GM12872 (cell line): ENCODE measurements around the gene SOCS3.

Experiments used
- TF ChIP-seq, protein P1 (sequence below): IDR thresholded peaks from 3 replicates; pipeline ENCODE4 v1.5.1; 2011; ENCODE audit warnings: low read depth, mild to moderate bottlenecking, low read length, moderate library complexity; ENCODE audit not compliant: insufficient read depth

The SOCS3 gene

GRCh38 chr17:78359321-78359996 lies 418 bp downstream of the SOCS3 start:
- TF ChIP-seq, protein P1, sequence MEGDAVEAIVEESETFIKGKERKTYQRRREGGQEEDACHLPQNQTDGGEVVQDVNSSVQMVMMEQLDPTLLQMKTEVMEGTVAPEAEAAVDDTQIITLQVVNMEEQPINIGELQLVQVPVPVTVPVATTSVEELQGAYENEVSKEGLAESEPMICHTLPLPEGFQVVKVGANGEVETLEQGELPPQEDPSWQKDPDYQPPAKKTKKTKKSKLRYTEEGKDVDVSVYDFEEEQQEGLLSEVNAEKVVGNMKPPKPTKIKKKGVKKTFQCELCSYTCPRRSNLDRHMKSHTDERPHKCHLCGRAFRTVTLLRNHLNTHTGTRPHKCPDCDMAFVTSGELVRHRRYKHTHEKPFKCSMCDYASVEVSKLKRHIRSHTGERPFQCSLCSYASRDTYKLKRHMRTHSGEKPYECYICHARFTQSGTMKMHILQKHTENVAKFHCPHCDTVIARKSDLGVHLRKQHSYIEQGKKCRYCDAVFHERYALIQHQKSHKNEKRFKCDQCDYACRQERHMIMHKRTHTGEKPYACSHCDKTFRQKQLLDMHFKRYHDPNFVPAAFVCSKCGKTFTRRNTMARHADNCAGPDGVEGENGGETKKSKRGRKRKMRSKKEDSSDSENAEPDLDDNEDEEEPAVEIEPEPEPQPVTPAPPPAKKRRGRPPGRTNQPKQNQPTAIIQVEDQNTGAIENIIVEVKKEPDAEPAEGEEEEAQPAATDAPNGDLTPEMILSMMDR = no peak

DNA sequence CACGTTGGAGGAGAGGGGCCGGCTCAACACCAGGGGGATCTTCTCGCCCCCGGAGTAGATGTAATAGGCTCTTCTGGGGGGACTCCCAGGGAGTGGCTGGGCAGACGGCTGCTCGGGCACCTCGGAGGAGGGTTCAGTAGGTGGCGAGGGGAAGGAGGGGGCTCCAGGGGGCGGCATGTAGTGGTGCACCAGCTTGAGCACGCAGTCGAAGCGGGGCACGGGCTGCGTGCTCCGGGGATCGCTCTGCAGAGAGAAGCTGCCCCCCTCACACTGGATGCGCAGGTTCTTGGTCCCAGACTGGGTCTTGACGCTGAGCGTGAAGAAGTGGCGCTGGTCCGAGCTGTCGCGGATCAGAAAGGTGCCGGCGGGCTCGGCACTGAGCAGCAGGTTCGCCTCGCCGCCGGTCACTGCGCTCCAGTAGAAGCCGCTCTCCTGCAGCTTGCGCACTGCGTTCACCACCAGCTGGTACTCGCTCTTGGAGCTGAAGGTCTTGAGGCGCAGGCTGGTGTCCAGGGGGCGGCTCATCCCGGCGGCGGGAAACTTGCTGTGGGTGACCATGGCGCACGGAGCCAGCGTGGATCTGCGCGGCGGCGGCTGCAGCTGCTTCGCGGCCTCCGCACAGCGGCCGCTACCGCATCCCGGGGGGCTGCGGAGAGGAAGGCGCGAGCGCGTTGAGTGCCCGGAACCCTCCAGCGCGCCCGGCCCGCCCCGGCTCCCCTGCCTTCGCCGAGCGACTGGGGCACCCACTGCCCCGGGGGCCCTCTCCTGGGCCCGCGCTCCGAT lies 1.1 kb downstream of the SOCS3 start:
- TF ChIP-seq, protein P1 = no peak

DNA sequence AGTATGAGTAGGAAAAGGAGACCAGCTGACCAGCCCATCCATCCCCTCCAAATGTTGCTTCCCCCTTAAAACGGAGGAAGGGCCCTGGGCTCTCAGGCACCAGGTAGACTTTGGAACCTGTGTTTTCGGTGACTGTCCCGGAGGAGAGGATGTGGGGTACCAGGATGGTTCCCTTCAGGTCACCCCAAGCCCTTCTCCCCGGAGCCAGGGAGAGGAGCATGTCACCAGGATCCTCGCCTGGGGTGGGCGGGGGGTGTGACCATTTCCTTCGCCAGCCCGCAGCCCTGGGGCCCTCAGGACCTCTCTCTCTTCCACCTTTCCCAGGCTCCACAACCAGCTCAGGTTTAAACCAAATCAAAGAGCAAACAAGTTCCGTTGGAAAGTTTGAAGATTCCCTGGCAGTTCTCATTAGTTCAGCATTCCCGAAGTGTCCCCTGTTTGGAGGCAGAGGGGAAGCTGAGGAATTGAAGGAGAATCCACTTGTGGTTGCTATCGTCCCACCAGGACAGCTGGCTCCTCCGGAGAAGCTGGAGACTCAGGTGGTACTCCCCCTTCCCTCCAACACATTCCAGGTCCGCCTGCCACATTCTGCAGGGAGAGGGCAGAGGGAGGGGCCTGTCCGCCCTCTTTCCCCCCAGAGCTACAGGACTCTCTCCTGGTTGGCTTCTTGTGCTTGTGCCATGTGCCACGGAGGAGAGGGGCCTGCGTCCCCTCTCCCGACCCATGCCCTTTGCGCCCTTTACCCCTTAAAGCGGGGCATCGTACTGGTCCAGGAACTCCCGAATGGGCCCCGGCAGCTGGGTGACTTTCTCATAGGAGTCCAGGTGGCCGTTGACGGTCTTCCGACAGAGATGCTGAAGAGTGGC lies 2.0 kb downstream of the SOCS3 start:
- TF ChIP-seq, protein P1 = no peak

GRCh38 chr17:78357177-78357586 lies 2.7 kb downstream of the SOCS3 start:
- TF ChIP-seq, protein P1 = no peak

GRCh38 chr17:78356101-78356713 lies 3.7 kb downstream of the SOCS3 start:
- TF ChIP-seq, protein P1 = no peak

DNA sequence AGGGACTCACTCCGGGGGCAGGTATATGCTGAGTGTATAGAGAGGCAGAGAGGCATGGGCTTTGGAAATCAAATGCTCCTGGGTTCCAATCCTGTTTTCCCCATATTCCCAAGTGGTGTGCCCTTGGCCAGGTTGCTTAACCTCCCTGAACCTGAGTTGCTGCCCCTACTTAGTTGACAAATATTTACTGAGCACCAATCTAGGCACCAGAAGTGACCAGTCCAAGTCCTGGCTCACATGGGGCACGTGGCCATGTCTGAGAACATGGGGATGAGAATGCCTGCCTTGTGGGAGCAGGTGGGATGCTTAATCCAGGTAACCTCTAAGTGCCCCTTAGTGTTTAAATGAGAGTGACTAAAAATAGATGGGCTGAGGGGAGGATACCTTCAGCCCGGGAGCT lies 4.2 kb downstream of the SOCS3 start:
- TF ChIP-seq, protein P1 = no peak
